ENCODE data around the gene RNFT2. TPM values are rescaled to one million over a fixed set of nuclear protein-coding genes. Genes with fewer than 3 reads are reported as not detected.
"Not testable (repeated sequence)": the region's sequence is repeated elsewhere in the genome, so short reads cannot be mapped to it uniquely, and the experiment has no call there.

RNFT2 gene
- total and polyA plus RNA-seq, 12 donors: 0.46 to 2.2 (median 1.6) TPM

DNA sequence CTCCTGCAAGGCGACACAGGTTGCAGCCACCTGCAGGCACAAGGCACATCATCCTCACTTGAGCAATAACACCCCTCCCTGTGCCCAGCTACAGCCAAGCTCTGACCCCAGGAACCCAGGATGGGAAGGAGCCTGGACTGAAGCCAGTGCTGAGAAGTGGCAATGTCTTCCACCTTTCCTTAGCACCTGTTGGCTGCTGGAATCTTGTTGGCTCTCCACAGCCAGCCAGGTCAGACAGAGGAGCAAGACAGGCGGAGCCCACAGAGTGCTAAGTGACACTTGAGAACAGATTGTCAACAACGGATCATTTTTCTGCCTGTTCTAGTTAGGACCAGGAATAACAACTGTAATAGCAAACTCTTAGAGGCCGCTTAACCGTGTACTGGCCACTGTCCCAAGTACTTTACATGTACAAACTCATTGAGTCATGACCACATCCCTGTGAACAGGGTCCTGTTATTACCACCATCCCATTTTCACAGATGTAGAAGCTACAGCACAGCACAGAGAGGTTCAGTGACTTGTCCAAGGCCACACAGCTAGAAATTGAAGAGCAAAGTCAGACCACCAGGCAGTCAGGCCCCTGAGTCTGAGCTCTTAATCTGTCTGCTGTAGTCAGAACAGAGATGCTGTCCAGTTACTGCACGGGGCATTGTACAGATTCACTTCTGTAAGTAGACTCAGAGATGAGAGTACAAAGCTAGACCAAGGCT lies 45.6 kb downstream of the RNFT2 start:
- intact Hi-C loops (cut with DNase I): no loop called here
- TF ChIP-seq, protein P1, sequence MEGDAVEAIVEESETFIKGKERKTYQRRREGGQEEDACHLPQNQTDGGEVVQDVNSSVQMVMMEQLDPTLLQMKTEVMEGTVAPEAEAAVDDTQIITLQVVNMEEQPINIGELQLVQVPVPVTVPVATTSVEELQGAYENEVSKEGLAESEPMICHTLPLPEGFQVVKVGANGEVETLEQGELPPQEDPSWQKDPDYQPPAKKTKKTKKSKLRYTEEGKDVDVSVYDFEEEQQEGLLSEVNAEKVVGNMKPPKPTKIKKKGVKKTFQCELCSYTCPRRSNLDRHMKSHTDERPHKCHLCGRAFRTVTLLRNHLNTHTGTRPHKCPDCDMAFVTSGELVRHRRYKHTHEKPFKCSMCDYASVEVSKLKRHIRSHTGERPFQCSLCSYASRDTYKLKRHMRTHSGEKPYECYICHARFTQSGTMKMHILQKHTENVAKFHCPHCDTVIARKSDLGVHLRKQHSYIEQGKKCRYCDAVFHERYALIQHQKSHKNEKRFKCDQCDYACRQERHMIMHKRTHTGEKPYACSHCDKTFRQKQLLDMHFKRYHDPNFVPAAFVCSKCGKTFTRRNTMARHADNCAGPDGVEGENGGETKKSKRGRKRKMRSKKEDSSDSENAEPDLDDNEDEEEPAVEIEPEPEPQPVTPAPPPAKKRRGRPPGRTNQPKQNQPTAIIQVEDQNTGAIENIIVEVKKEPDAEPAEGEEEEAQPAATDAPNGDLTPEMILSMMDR (IDR thresholded peaks at IDR 0.05): no peak
- Histone ChIP-seq H3K27ac (no peak overlapping the region), H3K4me3 (no peak overlapping the region), H3K4me1 (no peaks in the 10 kb centered on the region), H3K36me3 (no peaks in the 10 kb centered on the region), H3K27me3 (no peaks in the 10 kb centered on the region), H3K9me3 (no peaks in the 10 kb centered on the region)
- DNase-seq (no peak), ATAC-seq (no peak)
- 82 to 87% methylated on average over 6 of the region's 6 CpGs for WGBS, 2 donors

DNA sequence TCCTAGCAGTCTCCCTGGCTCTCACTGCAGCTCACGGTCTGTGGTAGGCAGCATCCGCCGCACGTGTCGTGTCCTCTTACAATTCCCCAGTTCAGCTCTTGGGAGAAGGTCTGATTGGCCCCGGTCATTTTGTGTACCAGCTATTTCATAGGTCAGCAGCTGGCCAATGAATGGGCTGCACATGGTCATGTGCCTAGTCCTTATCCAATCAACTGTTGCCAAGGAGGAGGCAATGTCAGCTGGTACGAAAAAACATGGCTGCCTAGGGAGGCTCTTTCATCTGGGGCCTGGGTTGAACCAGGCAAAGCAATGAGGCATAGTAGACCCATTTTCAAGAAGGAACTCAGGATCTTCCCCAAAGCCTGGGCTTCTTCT lies 46.1 kb downstream of the RNFT2 start:
- Histone ChIP-seq H3K27me3 (no peaks in the 10 kb centered on the region), H3K27ac (no peak overlapping the region), H3K4me1 (no peaks in the 10 kb centered on the region), H3K4me3 (no peak overlapping the region), H3K9me3 (no peaks in the 10 kb centered on the region), H3K36me3 (no peaks in the 10 kb centered on the region)
- TF ChIP-seq, protein P1 (IDR thresholded peaks at IDR 0.05): no peak
- WGBS, 2 donors: 94 to 95% methylated on average over 7 of the region's 7 CpGs
- ATAC-seq (no peak), DNase-seq (no peak)
- intact Hi-C loops (cut with DNase I): no loop called here

DNA sequence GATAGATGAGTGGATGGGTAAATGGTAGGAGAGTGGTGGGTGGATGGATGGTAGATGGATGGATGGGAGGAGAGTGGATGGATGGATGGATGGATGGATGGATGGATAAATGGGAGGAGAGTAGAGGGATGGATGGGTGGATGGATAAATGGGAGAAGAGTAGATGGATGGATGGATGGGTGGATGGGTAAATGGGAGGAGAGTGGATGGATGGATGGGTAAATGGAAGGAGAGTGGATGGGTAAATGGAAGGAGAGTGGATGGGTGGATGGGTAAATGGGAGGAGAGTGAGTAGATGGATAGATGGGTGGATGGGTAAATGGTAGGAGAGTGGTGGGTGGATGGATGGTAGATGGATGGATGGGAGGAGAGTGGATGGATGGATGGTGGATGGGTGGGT lies 51.4 kb downstream of the RNFT2 start:
- H3K36me3 ChIP-seq; ATAC-seq; H3K27ac ChIP-seq; H3K9me3 ChIP-seq; H3K4me1 ChIP-seq; H3K27me3 ChIP-seq; DNase-seq; intact Hi-C loops (cut with DNase I); H3K4me3 ChIP-seq: not testable (repeated sequence)

DNA sequence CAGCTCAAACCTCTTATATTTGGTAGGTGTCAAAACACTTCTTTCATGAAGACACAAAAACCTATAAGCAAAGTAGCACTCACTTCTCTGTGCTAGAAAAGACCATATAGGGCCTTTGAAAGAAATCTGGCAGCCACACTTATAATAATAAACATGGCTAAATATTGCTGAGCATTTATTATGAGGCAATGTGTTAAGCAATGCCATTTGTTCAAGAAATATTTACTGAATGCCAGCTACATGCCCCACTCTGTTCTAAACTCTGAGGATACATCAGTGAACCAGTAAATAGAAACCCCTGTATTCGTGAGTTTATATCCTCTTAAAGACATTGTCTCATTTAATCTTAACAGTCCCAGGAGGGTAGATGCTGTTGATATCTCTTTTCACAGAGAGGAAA lies 52.0 kb downstream of the RNFT2 start:
- no peak overlapping the region for H3K27ac ChIP-seq
- ATAC-seq: no peak

DNA sequence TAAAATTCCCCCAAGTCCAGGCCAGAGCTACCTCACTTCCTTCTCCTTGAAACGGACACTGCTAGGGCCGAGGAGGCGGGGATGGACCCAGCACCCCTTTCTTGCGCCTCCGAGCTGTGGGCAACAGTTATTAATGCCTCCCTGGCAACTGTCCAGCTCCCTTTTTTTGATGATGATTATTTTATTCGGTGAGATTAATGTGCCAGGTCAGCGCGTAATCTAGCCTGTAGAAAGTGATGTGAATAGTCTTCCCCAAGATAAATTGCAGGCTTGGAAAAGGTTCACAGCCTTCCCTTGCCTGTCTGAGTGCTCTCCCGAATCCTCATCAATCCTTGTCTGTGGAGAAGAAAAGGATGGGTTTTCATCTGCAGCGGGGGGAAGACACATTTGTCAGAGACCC lies 54.3 kb downstream of the RNFT2 start:
- no peaks in the 10 kb centered on the region for H3K4me1 ChIP-seq
- TF ChIP-seq, protein P1 (IDR thresholded peaks at IDR 0.05): no peak
- DNase-seq (no peak), ATAC-seq (no peak)
- H3K27ac ChIP-seq: no peak overlapping the region
- H3K9me3 ChIP-seq: no peaks in the 10 kb centered on the region
- H3K36me3 ChIP-seq: no peaks in the 10 kb centered on the region
- H3K27me3 ChIP-seq: no peaks in the 10 kb centered on the region
- 84 to 89% methylated on average over 10 of the region's 10 CpGs for WGBS, 2 donors
- intact Hi-C loops (cut with DNase I): no loop called here
- H3K4me3 ChIP-seq: no peak overlapping the region

More for the DNA sequence above, 52.0 kb downstream of the RNFT2 start:
- DNase-seq: no peak
- no peaks in the 10 kb centered on the region for H3K36me3 ChIP-seq
- no peaks in the 10 kb centered on the region for H3K27me3 ChIP-seq
- intact Hi-C loops (cut with DNase I): no loop called here
- H3K9me3 ChIP-seq: no peaks in the 10 kb centered on the region
- TF ChIP-seq, protein P1 (IDR thresholded peaks at IDR 0.05): no peak
- H3K4me3 ChIP-seq: no peak overlapping the region
- H3K4me1 ChIP-seq: no peaks in the 10 kb centered on the region
- WGBS, 2 donors: 57 to 66% methylated on average over 1 of the region's 1 CpG

Measured in heart right ventricle (tissue), 16 donors.